Ovary (tissue), 9 donors: Measurements from ENCODE around the gene USP11. TPM values are rescaled to one million over a fixed set of nuclear protein-coding genes. Genes with fewer than 3 reads are reported as not detected.
A peak's percentile ranks its signal among the peaks of the same experiment; 100 is the strongest.

Experiments
- DNase-seq, 5 donors: peaks; one replicate each; pipeline ENCODE4 v3.0.0-alpha.2; 2019 to 2020
- H3K27ac ChIP-seq, 2 donors: fragments of 200-600 bp; one replicate each; pipeline versions ENCODE4 v1.5.1 to v1.8.0; 2019 to 2022
- H3K27me3 ChIP-seq: fragments of 200-600 bp; one replicate; pipeline ENCODE4 v1.8.0; 2022
- H3K36me3 ChIP-seq: fragments of 200-600 bp; sonication (generic); one replicate; pipeline ENCODE4 v1.5.1; 2019
- H3K4me1 ChIP-seq: one replicate; pipeline ENCODE4 v1.8.1; 2013; ENCODE audit warnings: mild to moderate bottlenecking, moderate library complexity; ENCODE audit not compliant: insufficient read depth
- H3K4me3 ChIP-seq: fragments of 200-600 bp; sonication (generic); one replicate; pipeline ENCODE4 v1.5.1; 2017
- H3K9me3 ChIP-seq, 2 donors: fragments of 200-600 bp in 1 of 2; sonication (generic) in 1 of 2; one replicate each; pipeline versions ENCODE4 v1.5.1 to v1.8.1; 2013 to 2019; ENCODE audit warnings: mild to moderate bottlenecking in 1 of 2, moderate library complexity in 1 of 2
- EP300 ChIP-seq: sonication (generic); formaldehyde crosslinking; IDR thresholded peaks from one replicate; pipeline ENCODE4 v1.6.1; 2017; ENCODE audit warnings: antibody characterized with exemption
- POLR2A ChIP-seq: fragments of 450-650 bp; IDR thresholded peaks from one replicate; pipeline ENCODE4 v1.6.1; 2017; ENCODE audit warnings: antibody characterized with exemption, mild to moderate bottlenecking, moderate library complexity
- WGBS, 3 donors: extraction: QIAGEN DNeasy Blood & Tissue Kit in 1 of 3; methylation state at CpG; one replicate each; pipeline versions ENCODE4 v1.1.5 to v1.1.7; 2013 to 2017; 5-methylcytosine and 5-hydroxymethylcytosine counted together
- intact Hi-C, 4 donors: fragments of 100-400 bp; cut with DNase I; formaldehyde crosslinking; loops; one replicate each; pipeline versions ENCODE4 v1.11.0 to v1.15.1; 2022 to 2023
- polyA plus RNA-seq, 2 donors: library from polyadenylated mRNA; stranded (reverse); fragments of 200-250 nt in 1 of 2; fragments of 350-450 nt in 1 of 2; fragmentation: Illumina TruSeq in 1 of 2; extraction: RNeasy Lipid Tissue Mini Kit (QIAGEN cat#74804) in 1 of 2; gene quantifications; one replicate each; pipeline ENCODE4 v1.2.3, GENCODE V29; 2013 to 2014
- total RNA-seq, 7 donors: library from RNA; depleted of rRNA in 2 of 7; stranded (reverse); fragments of >200 nt in 2 of 7; fragmentation: NEBNext Ultra II Directional in 3 of 7; extraction: Animal tissue kit (Norgen Biotek cat#: 25700) in 3 of 7; gene quantifications; one replicate each; pipeline versions ENCODE4 v1.1.0 to v1.2.4, GENCODE V29; 2016 to 2023
- TF ChIP-seq, protein P1 (sequence below), 3 donors: fragments of 450-650 bp in 2 of 3; fragments of 200-600 bp in 1 of 3; IDR thresholded peaks; one replicate each; pipeline versions ENCODE4 v1.5.1 to v1.8.0; 2016 to 2022; ENCODE audit warnings: antibody characterized with exemption in 3 of 3, mild to moderate bottlenecking in 1 of 3
- donor health status: DM: no; HTN: no; CAD: no; lungs with moderate emphysema.
- donor health status: DM: no; HTN: no; CAD: no.
- donor health status: Bipolar disorder and iron deficiency.
- donor health status: DM: yes; HTN: yes; CAD: no.
- donor health status: DM: no; HTN: no; CAD: no.
- donor health status: DM: yes; HTN: yes; CAD: no.

Gene USP11
- total and polyA plus RNA-seq, 9 donors = 55.6 to 166 (median 109) TPM

DNA sequence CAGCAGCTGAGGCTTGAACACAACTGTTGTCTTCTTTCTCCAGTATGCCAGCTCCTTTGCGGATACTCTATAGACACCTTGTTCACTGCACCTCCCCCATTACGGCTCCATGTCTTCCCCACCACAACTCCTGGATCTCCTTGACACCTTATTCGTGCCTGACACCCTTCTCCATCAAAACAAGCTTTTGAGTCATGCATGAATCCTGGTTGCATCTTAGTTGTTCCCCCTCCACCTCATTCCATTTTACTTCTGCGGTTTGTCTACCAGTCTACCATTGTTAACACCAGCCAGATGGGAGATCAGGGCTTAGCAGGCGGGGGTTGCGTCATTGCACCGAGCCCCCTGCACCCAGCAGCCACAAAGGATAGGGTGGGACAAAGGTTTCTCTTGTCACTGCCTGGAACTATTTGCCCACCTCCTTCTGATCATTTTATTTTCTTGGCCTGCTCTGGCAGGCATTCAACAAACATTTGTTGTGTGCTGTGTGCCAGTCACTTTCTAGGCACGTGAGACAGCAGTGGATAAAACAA lies 16.4 kb upstream of the USP11 start:
- Histone ChIP-seq H3K27ac (no peak overlapping the region), H3K4me1 (peaks cover 14% of the 10 kb centered on the region), H3K4me3 (no peak overlapping the region), H3K9me3 (no peaks in the 10 kb centered on the region), H3K27me3 (no peaks in the 10 kb centered on the region), H3K36me3 (no peaks in the 10 kb centered on the region)
- TF ChIP-seq POLR2A = no peak
- TF ChIP-seq EP300 = no peak
- TF ChIP-seq, protein P1, sequence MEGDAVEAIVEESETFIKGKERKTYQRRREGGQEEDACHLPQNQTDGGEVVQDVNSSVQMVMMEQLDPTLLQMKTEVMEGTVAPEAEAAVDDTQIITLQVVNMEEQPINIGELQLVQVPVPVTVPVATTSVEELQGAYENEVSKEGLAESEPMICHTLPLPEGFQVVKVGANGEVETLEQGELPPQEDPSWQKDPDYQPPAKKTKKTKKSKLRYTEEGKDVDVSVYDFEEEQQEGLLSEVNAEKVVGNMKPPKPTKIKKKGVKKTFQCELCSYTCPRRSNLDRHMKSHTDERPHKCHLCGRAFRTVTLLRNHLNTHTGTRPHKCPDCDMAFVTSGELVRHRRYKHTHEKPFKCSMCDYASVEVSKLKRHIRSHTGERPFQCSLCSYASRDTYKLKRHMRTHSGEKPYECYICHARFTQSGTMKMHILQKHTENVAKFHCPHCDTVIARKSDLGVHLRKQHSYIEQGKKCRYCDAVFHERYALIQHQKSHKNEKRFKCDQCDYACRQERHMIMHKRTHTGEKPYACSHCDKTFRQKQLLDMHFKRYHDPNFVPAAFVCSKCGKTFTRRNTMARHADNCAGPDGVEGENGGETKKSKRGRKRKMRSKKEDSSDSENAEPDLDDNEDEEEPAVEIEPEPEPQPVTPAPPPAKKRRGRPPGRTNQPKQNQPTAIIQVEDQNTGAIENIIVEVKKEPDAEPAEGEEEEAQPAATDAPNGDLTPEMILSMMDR (IDR thresholded peaks at IDR 0.05) = no peak
- 79 to 86% (median 84%) methylated on average over 8 of the region's 8 CpGs for WGBS, 3 donors
- intact Hi-C loops = no loop called here
- DNase-seq = peak in 1 of 5 donors; percentile 31

DNA sequence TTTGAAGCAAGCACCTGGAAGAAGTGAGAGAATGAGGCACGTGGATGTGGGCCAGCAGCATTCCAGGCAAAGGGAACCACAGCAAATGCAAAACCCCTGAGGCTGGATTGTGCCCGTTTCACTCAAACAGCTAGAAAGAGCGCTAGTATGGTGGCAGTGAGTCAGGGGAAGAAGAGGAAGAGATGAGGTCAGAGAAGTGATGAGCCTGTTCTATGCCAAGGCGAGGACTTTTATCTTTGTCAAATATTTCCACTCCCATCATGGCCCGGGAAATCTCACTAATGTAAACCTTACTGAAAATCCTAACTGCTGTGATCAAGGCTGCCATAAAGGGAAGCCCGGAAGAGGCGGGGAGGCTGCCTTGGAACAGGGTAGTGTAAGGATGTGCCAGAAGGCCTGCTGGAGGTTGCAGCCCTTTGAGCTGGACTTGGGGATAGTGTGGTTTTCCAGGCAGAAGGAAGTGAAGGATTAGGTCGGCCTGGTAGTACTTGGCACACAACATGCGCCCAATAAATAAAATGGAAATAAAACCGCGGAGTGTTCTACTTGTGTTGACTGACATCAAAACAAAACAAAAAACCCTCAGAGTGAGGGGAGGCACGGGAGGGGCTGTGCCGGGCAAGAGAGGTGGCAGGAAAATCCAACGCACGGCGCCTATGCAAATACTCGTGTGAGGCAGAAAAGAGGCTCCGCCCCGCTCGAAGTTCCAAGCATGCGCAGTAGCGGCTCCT lies 15.5 kb upstream of the USP11 start:
- Histone ChIP-seq H3K4me1 (peaks cover 16% of the 10 kb centered on the region), H3K4me3 (peak overlapping the region; percentile 83), H3K27me3 (no peaks in the 10 kb centered on the region), H3K27ac (peak overlapping the region; percentile 59 to 93), H3K36me3 (no peaks in the 10 kb centered on the region), H3K9me3 (no peaks in the 10 kb centered on the region)
- DNase-seq = peak in 3 of 5 donors; percentile 49 to 56 (median 51)
- TF ChIP-seq POLR2A (no peak), EP300 (no peak)
- TF ChIP-seq, protein P1 (IDR thresholded peaks at IDR 0.05) = no peak
- 12 to 15% (median 14%) methylated on average over 22 of the region's 22 CpGs for WGBS, 3 donors
- intact Hi-C loops = no loop called here

DNA sequence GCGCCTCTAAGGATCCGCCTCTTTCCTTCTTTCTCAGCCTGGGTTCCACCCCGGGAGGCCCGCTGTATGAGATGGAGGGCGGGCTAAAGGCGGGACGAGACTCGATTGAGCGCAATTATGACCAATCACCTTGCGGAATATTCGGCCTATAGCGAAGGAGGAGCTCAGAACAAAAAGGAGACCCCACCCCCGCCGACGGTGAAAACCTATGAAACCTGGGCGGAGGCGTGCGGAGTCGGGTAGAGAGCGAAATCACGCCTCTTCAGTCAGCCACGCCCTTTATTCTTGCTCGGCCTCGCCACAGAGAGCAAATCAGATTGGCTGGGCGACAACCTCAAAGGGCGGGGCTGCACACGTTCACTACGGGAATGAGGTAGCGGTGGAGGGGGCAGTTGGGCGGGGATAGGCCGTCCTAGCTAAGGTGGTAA lies 14.9 kb upstream of the USP11 start:
- H3K27me3 ChIP-seq = no peaks in the 10 kb centered on the region
- intact Hi-C loops = no loop called here
- WGBS, 3 donors = 3 to 12% (median 3%) methylated on average over 31 of the region's 31 CpGs
- DNase-seq = peak; percentile 96 to 99 (median 97)
- peak overlapping the region; percentile 88 to 93 for H3K27ac ChIP-seq
- TF ChIP-seq, protein P1 (IDR thresholded peaks at IDR 0.05) = no peak
- TF ChIP-seq POLR2A = peak; percentile 51
- TF ChIP-seq EP300 = no peak
- peaks cover 16% of the 10 kb centered on the region for H3K4me1 ChIP-seq
- H3K36me3 ChIP-seq = no peaks in the 10 kb centered on the region
- H3K4me3 ChIP-seq = peak overlapping the region; percentile 83
- H3K9me3 ChIP-seq = no peaks in the 10 kb centered on the region

DNA sequence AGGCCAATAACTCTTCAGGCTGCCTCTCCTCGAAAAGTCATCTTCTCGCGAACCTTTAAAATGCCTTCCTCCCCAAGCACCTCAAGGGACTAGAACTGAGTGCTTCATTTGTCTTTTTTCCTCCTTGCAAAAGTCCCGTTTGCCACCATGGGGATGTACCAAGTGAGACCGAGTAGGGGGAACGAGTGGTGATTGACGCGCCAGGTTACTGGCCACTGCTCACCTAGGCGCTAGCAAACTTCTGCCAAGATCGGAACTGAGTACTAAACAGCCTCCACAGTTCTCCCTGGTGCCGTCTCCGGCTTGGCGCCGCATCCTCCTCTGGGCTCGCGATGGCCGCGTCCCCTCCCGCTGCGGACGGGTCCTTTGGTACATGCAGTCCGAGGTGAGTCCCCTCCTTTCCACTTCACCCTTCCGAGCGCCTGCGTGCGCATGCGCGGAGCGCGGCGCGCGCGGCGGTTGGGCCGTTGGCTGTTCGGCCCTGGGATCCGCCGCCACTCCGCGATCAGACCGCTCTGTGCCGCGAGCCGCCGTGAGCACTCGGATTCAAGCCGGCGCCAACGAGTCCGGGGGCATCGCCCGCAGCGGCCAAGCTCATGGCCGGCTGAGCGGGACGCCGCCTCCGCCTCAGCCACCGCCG lies 14.4 kb upstream of the USP11 start, which contains the start of gene CDK16:
Gene CDK16, plus strand, starts transcription at position 402 of the 640 bp plus-strand sequence. CDS start 4,877 bp downstream, outside the sequence.
- H3K9me3 ChIP-seq = no peaks in the 10 kb centered on the region
- H3K4me3 ChIP-seq = peak within 1 kb of the TSS; percentile 83
- H3K36me3 ChIP-seq = no peaks in the 10 kb centered on the region
- TF ChIP-seq, protein P1 (IDR thresholded peaks at IDR 0.05) = no peak
- TF ChIP-seq POLR2A = peak; percentile 84
- intact Hi-C loops = no loop called here
- no peaks in the 10 kb centered on the region for H3K27me3 ChIP-seq
- peaks cover 16% of the 10 kb centered on the region for H3K4me1 ChIP-seq
- WGBS, 3 donors = 4% methylated on average over 52 to 61 of the region's 61 CpGs
- peak within 1 kb of the TSS; percentile 88 to 93 for H3K27ac ChIP-seq
- peak; percentile 81 to 89 (median 85) for DNase-seq
